Nephron (organoid): ENCODE results near the gene UPF3A.
"Not testable (repeated sequence)": the region's sequence is repeated elsewhere in the genome, so short reads cannot be mapped to it uniquely, and the experiment has no call there.

Experiments
- H3K27ac Mint-ChIP-seq, 3 experiments: 2 replicates each; pipeline ENCODE4 v1.8.0; 2020; ENCODE audit warnings: mixed read lengths in 3 of 3, mild to moderate bottlenecking in 2 of 3, moderate library complexity in 1 of 3
- H3K27me3 Mint-ChIP-seq: 2 replicates; pipeline ENCODE4 v1.8.0; 2021; ENCODE audit warnings: low read depth, mild to moderate bottlenecking, moderate library complexity, mixed read lengths
- H3K36me3 Mint-ChIP-seq: 2 replicates; pipeline ENCODE4 v1.8.0; 2020; ENCODE audit warnings: low read depth, mixed read lengths
- H3K4me1 Mint-ChIP-seq: 2 replicates; pipeline ENCODE4 v1.8.0; 2020; ENCODE audit warnings: mixed read lengths
- H3K4me3 Mint-ChIP-seq, 3 experiments: 2 replicates each; pipeline ENCODE4 v1.8.0; 2020; ENCODE audit warnings: mild to moderate bottlenecking in 3 of 3, mixed read lengths in 3 of 3, moderate library complexity in 2 of 3
- H3K9me3 Mint-ChIP-seq: 2 replicates; pipeline ENCODE4 v1.8.0; 2020; ENCODE audit warnings: mixed read lengths
- TF ChIP-seq, protein P1 (sequence below), 3 experiments: fragments of 200-600 bp; sonication (generic); IDR thresholded peaks; one replicate each; pipeline ENCODE4 v1.5.0; 2021; ENCODE audit warnings: antibody characterized with exemption in 3 of 3; ENCODE audit not compliant: unreplicated experiment in 3 of 3

UPF3A gene

DNA sequence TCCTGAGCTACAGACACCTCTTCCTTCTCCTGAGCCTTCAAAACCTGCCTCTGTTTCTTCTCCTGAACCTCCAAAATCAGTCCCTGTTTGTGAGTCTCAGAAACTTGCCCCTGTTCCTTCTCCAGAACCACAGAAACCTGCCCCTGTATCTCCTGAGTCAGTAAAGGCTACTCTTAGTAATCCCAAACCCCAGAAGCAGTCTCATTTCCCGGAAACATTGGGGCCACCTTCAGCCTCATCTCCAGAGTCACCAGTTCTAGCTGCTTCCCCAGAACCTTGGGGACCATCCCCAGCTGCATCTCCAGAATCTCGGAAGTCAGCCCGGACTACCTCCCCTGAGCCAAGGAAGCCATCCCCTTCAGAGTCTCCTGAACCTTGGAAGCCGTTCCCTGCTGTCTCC, 42.9 kb downstream of the UPF3A start:
- peaks cover 11% of the 10 kb centered on the region for H3K4me1 Mint-ChIP-seq
- H3K27ac Mint-ChIP-seq, result no peak overlapping the region
- no peaks in the 10 kb centered on the region for H3K27me3 Mint-ChIP-seq
- TF ChIP-seq, protein P1, sequence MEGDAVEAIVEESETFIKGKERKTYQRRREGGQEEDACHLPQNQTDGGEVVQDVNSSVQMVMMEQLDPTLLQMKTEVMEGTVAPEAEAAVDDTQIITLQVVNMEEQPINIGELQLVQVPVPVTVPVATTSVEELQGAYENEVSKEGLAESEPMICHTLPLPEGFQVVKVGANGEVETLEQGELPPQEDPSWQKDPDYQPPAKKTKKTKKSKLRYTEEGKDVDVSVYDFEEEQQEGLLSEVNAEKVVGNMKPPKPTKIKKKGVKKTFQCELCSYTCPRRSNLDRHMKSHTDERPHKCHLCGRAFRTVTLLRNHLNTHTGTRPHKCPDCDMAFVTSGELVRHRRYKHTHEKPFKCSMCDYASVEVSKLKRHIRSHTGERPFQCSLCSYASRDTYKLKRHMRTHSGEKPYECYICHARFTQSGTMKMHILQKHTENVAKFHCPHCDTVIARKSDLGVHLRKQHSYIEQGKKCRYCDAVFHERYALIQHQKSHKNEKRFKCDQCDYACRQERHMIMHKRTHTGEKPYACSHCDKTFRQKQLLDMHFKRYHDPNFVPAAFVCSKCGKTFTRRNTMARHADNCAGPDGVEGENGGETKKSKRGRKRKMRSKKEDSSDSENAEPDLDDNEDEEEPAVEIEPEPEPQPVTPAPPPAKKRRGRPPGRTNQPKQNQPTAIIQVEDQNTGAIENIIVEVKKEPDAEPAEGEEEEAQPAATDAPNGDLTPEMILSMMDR (IDR thresholded peaks at IDR 0.05; ENCODE audit: unreplicated experiment in 3 of 3), result no peak
- no peaks in the 10 kb centered on the region for H3K9me3 Mint-ChIP-seq
- H3K36me3 Mint-ChIP-seq, result peaks cover 78% of the 10 kb centered on the region
- H3K4me3 Mint-ChIP-seq, result no peak overlapping the region

GRCh38 chr13:114325729-114326128, 44.3 kb downstream of the UPF3A start:
- peaks cover 64% of the 10 kb centered on the region for H3K36me3 Mint-ChIP-seq
- TF ChIP-seq, protein P1 (IDR thresholded peaks at IDR 0.05; ENCODE audit: unreplicated experiment in 3 of 3), result no peak
- H3K27me3 Mint-ChIP-seq, result no peaks in the 10 kb centered on the region
- peak overlapping the region in 1 of 3 experiments; percentile 7 for H3K27ac Mint-ChIP-seq
- H3K4me3 Mint-ChIP-seq, result no peak overlapping the region
- no peaks in the 10 kb centered on the region for H3K9me3 Mint-ChIP-seq
- H3K4me1 Mint-ChIP-seq, result peaks cover 4% of the 10 kb centered on the region

DNA sequence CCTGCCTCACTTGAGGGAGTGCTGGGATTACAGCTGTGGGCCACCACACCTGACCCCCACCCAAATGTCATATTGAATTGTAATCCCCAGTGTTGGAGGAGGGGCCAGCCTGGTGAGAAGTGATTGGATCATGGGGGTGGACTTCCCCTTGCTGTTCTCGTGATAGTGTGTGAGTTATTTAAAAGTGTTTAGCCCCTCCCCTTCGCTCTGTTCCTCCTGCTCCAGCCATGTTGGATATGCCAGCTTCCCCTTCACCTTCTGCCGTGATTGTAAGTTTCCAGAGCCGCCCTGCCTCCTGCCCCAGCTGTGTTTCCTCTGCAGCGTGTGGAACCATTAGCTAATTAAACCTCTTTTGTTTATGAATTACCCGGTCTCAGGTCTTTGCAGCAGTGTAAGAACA, 46.6 kb downstream of the UPF3A start:
- peaks cover 4% of the 10 kb centered on the region for H3K4me1 Mint-ChIP-seq
- TF ChIP-seq, protein P1 (IDR thresholded peaks at IDR 0.05; ENCODE audit: unreplicated experiment in 3 of 3), result no peak
- peaks cover 44% of the 10 kb centered on the region for H3K36me3 Mint-ChIP-seq
- no peak overlapping the region for H3K4me3 Mint-ChIP-seq
- H3K9me3 Mint-ChIP-seq, result no peaks in the 10 kb centered on the region
- peak overlapping the region in 1 of 3 experiments; percentile 43 for H3K27ac Mint-ChIP-seq
- no peaks in the 10 kb centered on the region for H3K27me3 Mint-ChIP-seq

DNA sequence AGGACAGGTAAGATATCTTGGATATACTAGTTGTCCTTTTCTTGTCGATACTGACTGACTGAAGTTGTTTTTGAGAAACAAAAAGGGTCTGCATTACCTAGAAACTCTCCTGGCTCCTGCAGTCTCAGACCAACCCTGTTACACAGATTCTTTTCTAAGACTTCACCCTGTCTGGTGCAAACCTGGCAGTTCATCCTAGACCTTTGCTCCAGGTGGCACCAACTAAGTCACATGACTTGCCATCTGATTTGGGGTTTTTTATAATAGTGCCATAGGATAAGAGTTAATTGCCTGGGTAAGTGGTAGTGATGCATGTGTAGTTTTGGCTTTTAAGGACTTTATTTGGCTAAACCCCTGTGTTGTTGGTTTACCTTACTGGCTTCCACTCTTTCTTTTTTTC, 47.2 kb downstream of the UPF3A start:
- TF ChIP-seq, protein P1 (IDR thresholded peaks at IDR 0.05; ENCODE audit: unreplicated experiment in 3 of 3), result no peak
- Mint-ChIP-seq H3K36me3 (peaks cover 40% of the 10 kb centered on the region), H3K4me3 (no peak overlapping the region), H3K27ac (no peak overlapping the region), H3K9me3 (no peaks in the 10 kb centered on the region), H3K4me1 (peaks cover 4% of the 10 kb centered on the region), H3K27me3 (no peaks in the 10 kb centered on the region)

- Mint-ChIP-seq H3K4me3 (no peak overlapping the region), H3K9me3 (no peaks in the 10 kb centered on the region), H3K27me3 (no peaks in the 10 kb centered on the region), H3K36me3 (peaks cover 26% of the 10 kb centered on the region), H3K4me1 (peaks cover 4% of the 10 kb centered on the region), H3K27ac (no peak overlapping the region)
- TF ChIP-seq, protein P1 (IDR thresholded peaks at IDR 0.05; ENCODE audit: unreplicated experiment in 3 of 3), result no peak
Observed at GRCh38 chr13:114330086-114330485, 48.7 kb downstream of the UPF3A start.

GRCh38 chr13:114333881-114334280, 52.5 kb downstream of the UPF3A start:
- not testable (repeated sequence) for H3K27ac Mint-ChIP-seq, H3K27me3 Mint-ChIP-seq, H3K36me3 Mint-ChIP-seq, H3K4me1 Mint-ChIP-seq, H3K4me3 Mint-ChIP-seq, H3K9me3 Mint-ChIP-seq
